Liver (tissue), 9 donors: ENCODE results near the gene EPS8. TPM values are rescaled to one million over a fixed set of nuclear protein-coding genes. Genes with fewer than 3 reads are reported as not detected.
A peak's percentile ranks its signal among the peaks of the same experiment; 100 is the strongest.

Experiments used
- DNase-seq: peaks from one replicate; pipeline ENCODE4 v3.0.0-alpha.2; 2017; ENCODE audit warnings: low spot score
- H3K27ac ChIP-seq, 2 donors: one replicate each; pipeline ENCODE4 v1.7.0; 2013; ENCODE audit warnings: inconsistent platforms in 2 of 2, low read length in 2 of 2, control low read depth in 1 of 2, low read depth in 1 of 2, mild to moderate bottlenecking in 1 of 2
- H3K27me3 ChIP-seq, 4 donors: one replicate each; pipeline versions ENCODE4 v1.6.1 to v1.7.0; 2013; ENCODE audit warnings: low read length in 3 of 4, inconsistent platforms in 1 of 4, mild to moderate bottlenecking in 1 of 4, moderate library complexity in 1 of 4; ENCODE audit not compliant: control insufficient read depth in 4 of 4, insufficient read depth in 4 of 4
- H3K36me3 ChIP-seq, 4 donors: one replicate each; pipeline versions ENCODE4 v1.6.1 to v1.7.0; 2013; ENCODE audit warnings: low read length in 3 of 4, mild to moderate bottlenecking in 3 of 4, low read depth in 1 of 4, moderate library complexity in 1 of 4; ENCODE audit not compliant: control insufficient read depth in 4 of 4, insufficient read depth in 3 of 4
- H3K4me1 ChIP-seq, 4 donors: one replicate each; pipeline versions ENCODE4 v1.6.1 to v1.7.0; 2013; ENCODE audit warnings: low read length in 3 of 4, mild to moderate bottlenecking in 3 of 4, moderate library complexity in 1 of 4; ENCODE audit not compliant: control insufficient read depth in 4 of 4, insufficient read depth in 4 of 4
- H3K4me3 ChIP-seq, 3 donors: one replicate each; pipeline versions ENCODE4 v1.6.1 to v1.7.0; 2013; ENCODE audit warnings: low read length in 3 of 3, control low read depth in 1 of 3, low read depth in 1 of 3, mild to moderate bottlenecking in 1 of 3
- H3K9ac ChIP-seq, 2 donors: one replicate each; pipeline ENCODE4 v1.7.0; 2013; ENCODE audit warnings: low read length in 2 of 2, mild to moderate bottlenecking in 2 of 2, moderate library complexity in 2 of 2, control low read depth in 1 of 2, low read depth in 1 of 2
- H3K9me3 ChIP-seq, 4 donors: one replicate each; pipeline versions ENCODE4 v1.6.1 to v1.7.0; 2013; ENCODE audit warnings: low read length in 3 of 4; ENCODE audit not compliant: control insufficient read depth in 4 of 4
- ATF3 ChIP-seq: IDR thresholded peaks from 2 replicates; pipeline ENCODE4 v1.6.1; 2016; ENCODE audit warnings: antibody characterized with exemption
- CTCF ChIP-seq: fragments of 150-350 bp; IDR thresholded peaks from 2 replicates; pipeline ENCODE4 v1.5.1; 2017; ENCODE audit warnings: improper control_type of control experiment, low read depth, low read length; ENCODE audit not compliant: missing input control
- EGR1 ChIP-seq, 2 donors: IDR thresholded peaks; 2 replicates each; pipeline ENCODE4 v1.6.1; 2016 to 2018; ENCODE audit warnings: antibody characterized with exemption in 2 of 2, low read depth in 2 of 2
- FOXA1 ChIP-seq: IDR thresholded peaks from 2 replicates; pipeline ENCODE4 v1.6.1; 2016; ENCODE audit warnings: antibody characterized with exemption
- FOXA2 ChIP-seq: IDR thresholded peaks from 2 replicates; pipeline ENCODE4 v1.6.1; 2016; ENCODE audit warnings: antibody characterized with exemption
- GABPA ChIP-seq, 2 donors: IDR thresholded peaks in 1 of 2; conservative IDR thresholded peaks in 1 of 2; 2 replicates each; pipeline ENCODE4 v1.6.1; 2016; ENCODE audit warnings: antibody characterized with exemption in 2 of 2, mild to moderate bottlenecking in 1 of 2, moderate library complexity in 1 of 2
- HNF4A ChIP-seq, 2 donors: conservative IDR thresholded peaks; 2 replicates each; pipeline ENCODE4 v1.6.1; 2016; ENCODE audit warnings: antibody characterized with exemption in 2 of 2, mild to moderate bottlenecking in 2 of 2
- HNF4G ChIP-seq: IDR thresholded peaks from 2 replicates; pipeline ENCODE4 v1.6.1; 2016; ENCODE audit warnings: antibody characterized with exemption
- JUND ChIP-seq, 2 donors: IDR thresholded peaks; 2 replicates each; pipeline ENCODE4 v1.6.1; 2016; ENCODE audit warnings: antibody characterized with exemption in 2 of 2
- NR2F2 ChIP-seq: IDR thresholded peaks from 2 replicates; pipeline ENCODE4 v1.6.1; 2016; ENCODE audit warnings: antibody characterized with exemption
- RAD21 ChIP-seq, 2 donors: IDR thresholded peaks; 2 replicates each; pipeline ENCODE4 v1.6.1; 2016; ENCODE audit warnings: antibody characterized with exemption in 2 of 2, mild to moderate bottlenecking in 2 of 2
- REST ChIP-seq: IDR thresholded peaks from 2 replicates; pipeline ENCODE4 v1.6.1; 2016; ENCODE audit warnings: antibody characterized with exemption, mild to moderate bottlenecking
- RXRA ChIP-seq, 2 donors: IDR thresholded peaks; 2 replicates each; pipeline ENCODE4 v1.6.1; 2017 to 2018; ENCODE audit warnings: antibody characterized with exemption in 2 of 2, mild to moderate bottlenecking in 1 of 2
- SP1 ChIP-seq: IDR thresholded peaks from 2 replicates; pipeline ENCODE4 v1.6.1; 2018; ENCODE audit warnings: antibody characterized with exemption, mild to moderate bottlenecking
- TAF1 ChIP-seq: conservative IDR thresholded peaks from 2 replicates; pipeline ENCODE4 v1.6.1; 2016; ENCODE audit warnings: antibody characterized with exemption, mild to moderate bottlenecking
- YY1 ChIP-seq: IDR thresholded peaks from 2 replicates; pipeline ENCODE4 v1.6.1; 2016; ENCODE audit warnings: antibody characterized with exemption, mild to moderate bottlenecking
- ZBTB33 ChIP-seq: IDR thresholded peaks from 2 replicates; pipeline ENCODE4 v1.6.1; 2016; ENCODE audit warnings: antibody characterized with exemption
- WGBS: extraction: QIAGEN DNeasy Blood & Tissue Kit; methylation state at CpG from one replicate; pipeline ENCODE4 v1.1.7; 2013; 5-methylcytosine and 5-hydroxymethylcytosine counted together
- polyA plus RNA-seq, 2 donors: library from polyadenylated mRNA; stranded (reverse) in 1 of 2; unstranded in 1 of 2; fragments of 200-250 nt in 1 of 2; fragments of >200 nt in 1 of 2; fragmentation: Nextera tagmentation in 1 of 2; extraction: Ambion mirVana in 1 of 2; gene quantifications; one replicate each; pipeline versions ENCODE4 v1.2.1 to v1.2.3, GENCODE V29; 2013 to 2015
- total RNA-seq, 2 donors: library from RNA; depleted of rRNA; stranded (reverse); fragments of >200 nt; gene quantifications; one replicate each; pipeline ENCODE4 v1.2.3, GENCODE V29; 2014
- TF ChIP-seq, protein P1 (sequence below): IDR thresholded peaks from 2 replicates; pipeline ENCODE4 v1.6.1; 2016; ENCODE audit warnings: antibody characterized with exemption
- donor health status: healthy.
- donor health status: healthy.
- donor health status: healthy.
- donor health status: healthy.
- donor health status: healthy.

EPS8 gene
- total and polyA plus RNA-seq, 4 donors = 13.7 to 40.2 (median 15.0) TPM

- Histone ChIP-seq H3K4me3 (no peak overlapping the region), H3K36me3 (no peaks in the 10 kb centered on the region), H3K27me3 (no peaks in the 10 kb centered on the region), H3K27ac (no peak overlapping the region), H3K9me3 (no peaks in the 10 kb centered on the region), H3K9ac (no peak overlapping the region), H3K4me1 (peaks cover 3 to 13% (median 7%) of the 10 kb centered on the region in 4 donors)
- peak; percentile 47 for TF ChIP-seq NR2F2
- TF ChIP-seq JUND (IDR thresholded peaks at IDR 0.05) = no peak
- no peak for DNase-seq
- WGBS = 69% methylated on average over 3 of the region's 3 CpGs
Measured at GRCh38 chr12:15800278-15800677, 11.1 kb upstream of the EPS8 start.

DNA sequence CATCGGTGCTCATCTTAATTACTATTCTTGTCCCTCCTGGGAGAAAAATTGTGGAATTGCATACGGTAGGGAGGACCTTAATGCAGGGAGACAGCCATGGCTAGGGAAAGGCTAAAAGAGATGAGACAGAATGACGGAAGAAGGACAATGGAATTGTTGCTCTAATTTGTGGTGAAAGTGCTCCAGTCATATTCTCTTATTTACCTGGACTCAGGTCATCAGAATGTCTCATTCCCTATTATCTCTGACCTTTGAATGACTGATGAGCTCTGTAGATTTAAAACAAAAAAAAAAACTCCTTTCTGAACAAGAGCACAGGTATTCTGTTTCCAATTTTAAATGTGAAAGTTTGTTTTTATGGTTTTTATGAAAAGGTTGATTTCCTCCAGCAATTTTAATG is 8.6 kb upstream of the EPS8 start:
- no peak for DNase-seq
- H3K4me3 ChIP-seq = no peak overlapping the region
- H3K27me3 ChIP-seq = no peaks in the 10 kb centered on the region
- H3K4me1 ChIP-seq = peaks cover 3 to 13% (median 7%) of the 10 kb centered on the region in 4 donors
- WGBS = 63% methylated on average over 3 of the region's 3 CpGs
- TF ChIP-seq HNF4A (conservative IDR thresholded peaks at IDR 0.05) = peak; percentile 33 to 58
- peak; percentile 60 for TF ChIP-seq FOXA2
- peak; percentile 28 to 53 for TF ChIP-seq RXRA (IDR thresholded peaks at IDR 0.05)
- no peak for TF ChIP-seq EGR1 (IDR thresholded peaks at IDR 0.05; ENCODE audit: low read depth in 2 of 2)
- H3K9me3 ChIP-seq = no peaks in the 10 kb centered on the region
- peak overlapping the region in 1 of 2 donors; percentile 50 for H3K27ac ChIP-seq
- H3K36me3 ChIP-seq = no peaks in the 10 kb centered on the region
- no peak overlapping the region for H3K9ac ChIP-seq

GRCh38 chr12:15796493-15797141 is 7.4 kb upstream of the EPS8 start:
- H3K9ac ChIP-seq = no peak overlapping the region
- peaks cover 3 to 13% (median 7%) of the 10 kb centered on the region in 4 donors for H3K4me1 ChIP-seq
- WGBS = 70% methylated on average over 4 of the region's 4 CpGs
- H3K4me3 ChIP-seq = no peak overlapping the region
- H3K9me3 ChIP-seq = no peaks in the 10 kb centered on the region
- peak in 1 of 2 donors; percentile 58 for TF ChIP-seq HNF4A (conservative IDR thresholded peaks at IDR 0.05)
- no peak for TF ChIP-seq GABPA (IDR thresholded peaks at IDR 0.05 in 1 of 2, conservative IDR thresholded peaks at IDR 0.05 in 1 of 2)
- no peak for TF ChIP-seq CTCF
- TF ChIP-seq FOXA2 = no peak
- peak in 1 of 2 donors; percentile 59 for TF ChIP-seq JUND (IDR thresholded peaks at IDR 0.05)
- TF ChIP-seq ZBTB33 = no peak
- TF ChIP-seq HNF4G = no peak
- no peak for TF ChIP-seq RAD21 (IDR thresholded peaks at IDR 0.05)
- TF ChIP-seq REST = no peak
- TF ChIP-seq ATF3 = no peak
- TF ChIP-seq RXRA (IDR thresholded peaks at IDR 0.05) = peak in 1 of 2 donors; percentile 23
- no peak for TF ChIP-seq FOXA1
- no peak for TF ChIP-seq EGR1 (IDR thresholded peaks at IDR 0.05; ENCODE audit: low read depth in 2 of 2)
- TF ChIP-seq NR2F2 = no peak
- TF ChIP-seq TAF1 = no peak
- TF ChIP-seq, protein P1, sequence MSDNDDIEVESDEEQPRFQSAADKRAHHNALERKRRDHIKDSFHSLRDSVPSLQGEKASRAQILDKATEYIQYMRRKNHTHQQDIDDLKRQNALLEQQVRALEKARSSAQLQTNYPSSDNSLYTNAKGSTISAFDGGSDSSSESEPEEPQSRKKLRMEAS = no peak
- TF ChIP-seq SP1 = no peak
- TF ChIP-seq YY1 = no peak
- H3K36me3 ChIP-seq = no peaks in the 10 kb centered on the region
- DNase-seq = no peak
- H3K27me3 ChIP-seq = no peaks in the 10 kb centered on the region
- no peak overlapping the region for H3K27ac ChIP-seq
